T-helper 1 cell treated with Interleukin-12 subunit alpha and Interleukin-12 subunit beta and Interleukin-4 antibody, amounts not matched to agents 30 μg/mL and 1 μg/mL, for 36 hours (primary cell): ENCODE results near the gene GATM.
A peak's percentile ranks its signal among the peaks of the same experiment; 100 is the strongest.

Source experiments
- H3K27ac Mint-ChIP-seq: one replicate; pipeline ENCODE4 v1.8.0; 2021; ENCODE audit warnings: mild to moderate bottlenecking, mixed read lengths
- H3K27me3 Mint-ChIP-seq: one replicate; pipeline ENCODE4 v1.8.0; 2021; ENCODE audit warnings: low read depth, mixed read lengths
- H3K36me3 Mint-ChIP-seq: one replicate; pipeline ENCODE4 v1.8.0; 2021; ENCODE audit warnings: low read depth, mixed read lengths
- H3K4me1 Mint-ChIP-seq: one replicate; pipeline ENCODE4 v1.8.0; 2021; ENCODE audit warnings: low read depth, mixed read lengths
- H3K4me3 Mint-ChIP-seq: one replicate; pipeline ENCODE4 v1.8.0; 2021; ENCODE audit warnings: mild to moderate bottlenecking, moderate library complexity, mixed read lengths
- H3K9me3 Mint-ChIP-seq: one replicate; pipeline ENCODE4 v1.8.0; 2021; ENCODE audit warnings: mixed read lengths

GATM gene

GRCh38 chr15:45397116-45397665, 18.8 kb upstream of the GATM start:
- H3K36me3 Mint-ChIP-seq, result peaks cover 2% of the 10 kb centered on the region
- no peak overlapping the region for H3K4me3 Mint-ChIP-seq
- H3K4me1 Mint-ChIP-seq, result peaks cover 10% of the 10 kb centered on the region
- H3K27me3 Mint-ChIP-seq, result peaks cover 41% of the 10 kb centered on the region
- H3K27ac Mint-ChIP-seq, result no peak overlapping the region
- H3K9me3 Mint-ChIP-seq, result no peaks in the 10 kb centered on the region

GRCh38 chr15:45395943-45396342, 17.6 kb upstream of the GATM start:
- Mint-ChIP-seq H3K27me3 (peaks cover 46% of the 10 kb centered on the region), H3K36me3 (no peaks in the 10 kb centered on the region), H3K9me3 (no peaks in the 10 kb centered on the region), H3K27ac (no peak overlapping the region), H3K4me1 (peaks cover 3% of the 10 kb centered on the region), H3K4me3 (no peak overlapping the region)

- Mint-ChIP-seq H3K4me1 (peaks cover 3% of the 10 kb centered on the region), H3K27me3 (peaks cover 51% of the 10 kb centered on the region), H3K27ac (no peak overlapping the region), H3K36me3 (no peaks in the 10 kb centered on the region), H3K9me3 (no peaks in the 10 kb centered on the region), H3K4me3 (no peak overlapping the region)
Measured at GRCh38 chr15:45394681-45395080, 16.3 kb upstream of the GATM start.

GRCh38 chr15:45393851-45394250, 15.5 kb upstream of the GATM start:
- Mint-ChIP-seq H3K9me3 (no peaks in the 10 kb centered on the region), H3K4me1 (peaks cover 3% of the 10 kb centered on the region), H3K27me3 (peaks cover 56% of the 10 kb centered on the region), H3K27ac (no peak overlapping the region), H3K4me3 (no peak overlapping the region), H3K36me3 (no peaks in the 10 kb centered on the region)

GRCh38 chr15:45392584-45392855, 14.2 kb upstream of the GATM start:
- no peak overlapping the region for H3K4me3 Mint-ChIP-seq
- H3K36me3 Mint-ChIP-seq, result no peaks in the 10 kb centered on the region

GRCh38 chr15:45391746-45392583, 13.6 kb upstream of the GATM start:
- Mint-ChIP-seq H3K27ac (no peak overlapping the region), H3K27me3 (peaks cover 63% of the 10 kb centered on the region), H3K9me3 (no peaks in the 10 kb centered on the region), H3K36me3 (no peaks in the 10 kb centered on the region), H3K4me3 (no peak overlapping the region), H3K4me1 (peaks cover 3% of the 10 kb centered on the region)

More at GRCh38 chr15:45392584-45392855, 14.2 kb upstream of the GATM start:
- Mint-ChIP-seq H3K9me3 (no peaks in the 10 kb centered on the region), H3K27me3 (peaks cover 63% of the 10 kb centered on the region), H3K4me1 (peaks cover 3% of the 10 kb centered on the region), H3K27ac (no peak overlapping the region)

GRCh38 chr15:45389351-45389750, 11.0 kb upstream of the GATM start:
- Mint-ChIP-seq H3K27ac (no peak overlapping the region), H3K9me3 (no peaks in the 10 kb centered on the region), H3K36me3 (no peaks in the 10 kb centered on the region), H3K4me1 (peaks cover 3% of the 10 kb centered on the region), H3K27me3 (peaks cover 62% of the 10 kb centered on the region), H3K4me3 (no peak overlapping the region)

GRCh38 chr15:45387380-45388007, 9.2 kb upstream of the GATM start:
- peaks cover 56% of the 10 kb centered on the region for H3K27me3 Mint-ChIP-seq
- peaks cover 3% of the 10 kb centered on the region for H3K4me1 Mint-ChIP-seq

GRCh38 chr15:45386974-45387373, 8.6 kb upstream of the GATM start:
- no peaks in the 10 kb centered on the region for H3K36me3 Mint-ChIP-seq
- no peak overlapping the region for H3K27ac Mint-ChIP-seq
- H3K27me3 Mint-ChIP-seq, result peaks cover 55% of the 10 kb centered on the region
- H3K9me3 Mint-ChIP-seq, result no peaks in the 10 kb centered on the region
- no peaks in the 10 kb centered on the region for H3K4me1 Mint-ChIP-seq
- H3K4me3 Mint-ChIP-seq, result no peak overlapping the region

More at GRCh38 chr15:45387380-45388007, 9.2 kb upstream of the GATM start:
- Mint-ChIP-seq H3K27ac (no peak overlapping the region), H3K4me3 (no peak overlapping the region), H3K36me3 (no peaks in the 10 kb centered on the region), H3K9me3 (no peaks in the 10 kb centered on the region)

GRCh38 chr15:45386420-45386819, 8.1 kb upstream of the GATM start:
- H3K27me3 Mint-ChIP-seq, result peaks cover 54% of the 10 kb centered on the region
- H3K27ac Mint-ChIP-seq, result no peak overlapping the region
- H3K9me3 Mint-ChIP-seq, result no peaks in the 10 kb centered on the region
- H3K36me3 Mint-ChIP-seq, result no peaks in the 10 kb centered on the region
- no peak overlapping the region for H3K4me3 Mint-ChIP-seq
- no peaks in the 10 kb centered on the region for H3K4me1 Mint-ChIP-seq

- peaks cover 62% of the 10 kb centered on the region for H3K27me3 Mint-ChIP-seq
- H3K27ac Mint-ChIP-seq, result no peak overlapping the region
- H3K4me1 Mint-ChIP-seq, result no peaks in the 10 kb centered on the region
- no peaks in the 10 kb centered on the region for H3K9me3 Mint-ChIP-seq
- no peaks in the 10 kb centered on the region for H3K36me3 Mint-ChIP-seq
- H3K4me3 Mint-ChIP-seq, result no peak overlapping the region
Measured at GRCh38 chr15:45385590-45385989, 7.2 kb upstream of the GATM start.

- H3K4me1 Mint-ChIP-seq, result no peaks in the 10 kb centered on the region
- no peak overlapping the region for H3K4me3 Mint-ChIP-seq
- H3K36me3 Mint-ChIP-seq, result no peaks in the 10 kb centered on the region
- peaks cover 63% of the 10 kb centered on the region for H3K27me3 Mint-ChIP-seq
- no peak overlapping the region for H3K27ac Mint-ChIP-seq
- no peaks in the 10 kb centered on the region for H3K9me3 Mint-ChIP-seq
Measured at GRCh38 chr15:45384700-45385099, 6.4 kb upstream of the GATM start.

- Mint-ChIP-seq H3K4me1 (peaks cover 11% of the 10 kb centered on the region), H3K36me3 (peaks cover 2% of the 10 kb centered on the region), H3K27me3 (peaks cover 74% of the 10 kb centered on the region), H3K27ac (no peak overlapping the region), H3K4me3 (no peak overlapping the region), H3K9me3 (no peaks in the 10 kb centered on the region)
Measured at GRCh38 chr15:45378913-45379262, 544 bp upstream of the GATM start.

- H3K36me3 Mint-ChIP-seq, result peaks cover 2% of the 10 kb centered on the region
- peaks cover 11% of the 10 kb centered on the region for H3K4me1 Mint-ChIP-seq
- H3K27me3 Mint-ChIP-seq, result peaks cover 79% of the 10 kb centered on the region
- H3K9me3 Mint-ChIP-seq, result no peaks in the 10 kb centered on the region
- H3K27ac Mint-ChIP-seq, result no peak overlapping the region
- peak overlapping the region; percentile 60 for H3K4me3 Mint-ChIP-seq
Measured at GRCh38 chr15:45377609-45378148, 665 bp downstream of the GATM start.
